ENCODE data around the gene ITPR1.
A peak's percentile ranks its signal among the peaks of the same experiment; 100 is the strongest.

Gene ITPR1

DNA sequence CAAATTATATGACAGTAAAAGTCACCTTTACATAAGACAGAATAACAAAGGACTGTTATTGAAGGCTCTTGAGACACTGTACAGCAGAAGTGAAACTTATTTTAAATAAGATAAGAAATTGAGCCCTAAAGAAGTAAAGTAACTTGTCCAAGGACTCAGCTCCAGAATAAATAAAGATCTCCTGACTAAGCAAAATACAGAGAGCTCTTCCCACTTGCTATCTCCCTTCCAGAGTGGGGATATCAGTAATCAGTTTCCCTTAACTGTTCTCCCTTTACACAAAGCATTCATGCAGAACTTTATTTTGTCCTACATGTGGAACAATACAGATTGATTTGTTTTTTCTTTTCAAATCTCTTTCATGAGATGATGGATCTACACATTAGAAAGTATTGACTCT, 356.6 kb downstream of the ITPR1 start:
- DNase-seq (ENCODE audit: low read depth, low spot score), result no peak

- DNase-seq (ENCODE audit: low read depth, low spot score), result peak; percentile 14
These were observed 357.2 kb downstream of the ITPR1 start for GRCh38 chr3:4850211-4850927.

- DNase-seq (ENCODE audit: low read depth, low spot score), result no peak
These were observed 357.7 kb downstream of the ITPR1 start for GRCh38 chr3:4850928-4851265.

- no peak for DNase-seq (ENCODE audit: low read depth, low spot score)
These were observed 359.9 kb downstream of the ITPR1 start for GRCh38 chr3:4852780-4853748.

DNA sequence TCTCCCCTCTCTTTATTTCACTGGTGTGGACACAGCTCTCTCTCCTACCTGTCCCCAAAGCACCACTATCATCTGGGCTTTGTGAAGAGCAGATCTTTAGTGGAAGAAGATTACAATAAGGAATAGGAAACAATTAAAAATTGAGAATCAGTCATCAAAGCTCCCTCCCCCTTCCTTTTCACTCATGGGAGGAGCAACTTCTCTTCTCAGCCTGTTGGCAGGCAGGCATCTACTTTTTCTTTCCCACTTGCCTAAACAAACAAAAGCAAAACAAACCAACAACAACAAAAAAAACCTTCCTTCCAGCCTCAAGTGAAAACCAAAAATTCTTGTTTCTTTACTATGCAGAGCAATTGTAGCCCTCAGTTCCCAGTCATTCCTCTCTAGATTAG, 360.6 kb downstream of the ITPR1 start:
- DNase-seq (ENCODE audit: low read depth, low spot score), result no peak

- no peak for DNase-seq (ENCODE audit: low read depth, low spot score)
These were observed 362.5 kb downstream of the ITPR1 start for GRCh38 chr3:4855676-4856075.

DNA sequence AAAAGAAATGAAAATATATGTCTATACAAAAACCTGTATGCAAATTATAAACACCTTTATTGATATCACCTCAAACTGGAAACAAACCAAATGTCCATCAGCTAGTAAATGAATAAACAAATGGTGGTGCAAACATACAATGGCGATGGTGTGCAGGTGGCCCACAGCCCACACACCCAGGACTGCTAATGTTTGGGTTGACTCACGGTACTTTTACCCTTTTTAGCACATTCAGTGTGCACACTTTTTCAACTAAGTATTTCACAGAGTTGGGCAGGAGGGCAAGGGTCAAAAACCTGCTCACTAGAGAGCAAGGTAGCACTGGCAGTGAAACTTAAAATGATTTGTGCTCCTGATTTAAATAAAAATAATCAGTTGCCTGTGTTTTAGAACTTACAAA, 363.0 kb downstream of the ITPR1 start:
- DNase-seq (ENCODE audit: low read depth, low spot score), result no peak

GRCh38 chr3:4856564-4856963, 363.4 kb downstream of the ITPR1 start:
- no peak for DNase-seq (ENCODE audit: low read depth, low spot score)

DNA sequence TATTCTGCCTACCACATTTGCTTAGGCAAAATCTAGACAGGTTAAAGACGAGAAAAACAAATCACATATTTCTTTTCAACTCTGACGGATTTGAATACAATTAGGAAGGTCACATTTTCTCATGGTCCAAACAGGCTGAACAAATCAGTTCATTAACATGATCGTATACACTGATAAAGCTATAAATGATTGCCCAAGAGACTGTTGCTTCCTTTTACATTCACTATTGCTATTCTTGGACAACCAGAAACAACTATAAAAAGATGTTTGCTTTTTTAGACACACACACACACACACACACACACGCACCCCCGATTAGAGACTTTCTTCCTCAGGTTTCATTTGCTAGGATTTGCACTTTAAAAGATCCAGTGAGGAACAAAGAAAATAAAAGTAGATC, 363.8 kb downstream of the ITPR1 start:
- DNase-seq (ENCODE audit: low read depth, low spot score), result no peak

DNA sequence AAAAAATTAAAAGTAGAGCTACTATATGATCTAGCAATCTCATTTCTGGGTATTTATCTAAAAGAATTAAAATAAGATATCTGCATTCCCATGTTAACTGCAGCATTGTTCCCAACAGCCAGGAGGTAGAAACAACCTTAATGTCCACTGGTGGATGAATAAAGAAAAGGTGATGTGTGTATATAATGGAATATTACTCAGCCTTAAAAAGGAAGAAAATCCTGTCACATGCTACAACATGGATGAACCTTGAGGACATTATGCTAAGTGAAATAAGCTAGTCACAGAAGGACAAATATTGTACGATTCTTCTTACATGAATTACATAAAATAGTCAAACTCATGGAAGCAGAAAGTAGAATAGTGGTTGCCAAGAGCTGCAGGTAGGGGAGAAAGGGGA, 366.6 kb downstream of the ITPR1 start:
- DNase-seq (ENCODE audit: low read depth, low spot score), result no peak

DNA sequence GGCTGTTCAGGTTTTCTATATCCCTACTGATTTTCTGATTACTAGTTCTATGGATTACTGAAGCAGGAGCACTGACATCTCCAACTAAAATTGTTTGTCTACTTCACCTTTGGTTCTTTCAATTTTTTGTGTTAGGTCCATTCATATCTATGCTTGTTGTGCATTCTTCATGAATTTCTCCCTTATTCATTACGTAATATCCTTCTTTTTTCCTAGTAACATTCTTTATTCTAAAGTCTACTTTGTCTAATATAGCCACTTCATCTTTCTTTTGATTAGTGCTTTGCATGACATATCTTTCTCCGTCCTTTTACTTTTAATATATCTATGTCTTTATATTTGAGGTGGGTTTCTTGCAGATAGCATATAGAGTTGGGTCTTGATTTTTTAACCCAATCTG, 369.8 kb downstream of the ITPR1 start:
- DNase-seq (ENCODE audit: low read depth, low spot score), result no peak

GRCh38 chr3:4864503-4864902, 371.4 kb downstream of the ITPR1 start:
- no peak for DNase-seq (ENCODE audit: low read depth, low spot score)

GRCh38 chr3:4865714-4866113, 372.6 kb downstream of the ITPR1 start:
- no peak for DNase-seq (ENCODE audit: low read depth, low spot score)

GRCh38 chr3:4866866-4867265, 373.7 kb downstream of the ITPR1 start:
- no peak for DNase-seq (ENCODE audit: low read depth, low spot score)

DNA sequence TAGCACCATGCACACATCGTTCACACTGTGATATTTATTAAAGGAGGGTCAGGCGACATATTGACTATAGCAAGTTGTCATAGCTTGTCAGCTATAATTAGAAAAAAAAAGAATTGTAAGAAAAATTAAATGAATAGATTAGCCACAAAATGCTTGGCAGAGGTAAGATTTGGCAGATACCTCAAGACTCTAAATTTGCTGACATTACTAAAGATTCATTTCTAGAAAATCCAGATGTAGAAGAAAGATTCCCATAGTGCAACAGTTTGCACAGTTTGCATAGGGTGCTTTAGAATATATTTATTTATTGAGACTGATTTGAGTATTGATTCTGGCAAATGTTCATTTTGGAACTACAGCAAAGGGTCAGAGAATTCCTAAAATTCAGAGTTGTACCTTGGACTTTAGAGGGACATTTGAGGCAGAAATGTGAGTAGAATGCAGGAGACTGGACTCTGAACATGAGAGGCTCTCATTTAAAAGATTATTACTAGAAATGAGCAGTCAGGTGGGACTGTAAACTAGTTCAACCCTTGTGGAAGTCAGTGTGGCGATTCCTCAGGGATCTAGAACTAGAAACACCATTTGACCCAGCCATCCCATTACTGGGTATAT, 384.1 kb downstream of the ITPR1 start:
- no peak for DNase-seq (ENCODE audit: low read depth, low spot score)

DNA sequence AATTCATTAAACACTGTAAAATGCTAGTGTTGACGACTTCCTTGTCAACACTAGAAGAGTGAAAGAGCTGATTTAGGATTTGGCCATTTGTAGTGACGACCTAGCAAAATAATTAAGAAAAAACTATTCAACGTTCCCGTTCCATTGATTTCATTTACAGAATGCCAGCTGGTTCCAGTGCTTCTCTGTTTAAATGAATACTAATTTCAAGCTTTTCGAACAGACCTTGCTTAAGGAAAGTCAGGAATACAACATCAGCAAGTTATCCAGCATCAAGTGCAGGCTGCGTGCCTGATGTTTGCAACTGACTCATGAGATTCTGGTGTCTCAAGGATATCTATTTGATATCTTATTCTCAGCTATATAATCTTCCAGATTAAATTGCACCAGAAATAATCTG, 387.7 kb downstream of the ITPR1 start:
- DNase-seq (ENCODE audit: low read depth, low spot score), result no peak

DNA sequence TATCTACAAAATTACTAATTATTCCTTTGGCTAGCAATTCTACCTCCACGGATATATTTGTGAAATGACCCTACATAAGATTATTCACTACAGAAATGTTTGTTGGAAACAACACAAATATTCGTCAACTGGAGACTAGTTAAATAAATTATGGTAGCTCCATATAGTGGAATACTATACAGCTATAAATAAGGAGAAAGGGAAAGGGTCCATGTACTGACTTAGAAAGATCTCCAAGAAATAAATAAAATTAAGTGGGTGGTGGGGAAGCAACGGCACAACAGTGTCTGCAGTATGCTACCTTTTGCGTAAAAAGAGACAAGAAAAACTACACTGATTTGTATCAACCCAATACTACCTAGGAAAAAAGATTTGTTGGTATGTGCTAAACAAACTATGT, 389.4 kb downstream of the ITPR1 start:
- no peak for DNase-seq (ENCODE audit: low read depth, low spot score)

DNA sequence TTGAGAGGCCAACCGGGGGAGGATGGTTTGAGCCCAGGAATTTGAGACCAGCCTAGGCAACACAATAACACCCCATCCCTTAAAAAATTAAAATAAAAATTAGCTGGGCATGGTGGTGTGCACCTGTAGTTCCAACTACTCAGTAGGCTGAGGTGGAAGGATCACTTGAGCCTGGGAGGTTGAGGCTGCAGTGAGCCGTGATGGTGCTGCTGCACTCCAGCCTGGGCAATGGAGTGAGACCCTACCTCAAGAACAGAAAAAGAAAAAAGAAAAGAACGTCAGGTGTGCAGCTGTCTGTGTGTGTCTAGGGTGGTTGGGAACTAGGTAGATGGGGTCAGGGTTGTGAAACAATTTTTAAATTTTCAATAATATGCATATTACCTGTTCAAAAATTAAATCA, 389.9 kb downstream of the ITPR1 start:
- no peak for DNase-seq (ENCODE audit: low read depth, low spot score)

- DNase-seq (ENCODE audit: low read depth, low spot score), result no peak
These were observed 391.7 kb downstream of the ITPR1 start for GRCh38 chr3:4884888-4885287.

DNA sequence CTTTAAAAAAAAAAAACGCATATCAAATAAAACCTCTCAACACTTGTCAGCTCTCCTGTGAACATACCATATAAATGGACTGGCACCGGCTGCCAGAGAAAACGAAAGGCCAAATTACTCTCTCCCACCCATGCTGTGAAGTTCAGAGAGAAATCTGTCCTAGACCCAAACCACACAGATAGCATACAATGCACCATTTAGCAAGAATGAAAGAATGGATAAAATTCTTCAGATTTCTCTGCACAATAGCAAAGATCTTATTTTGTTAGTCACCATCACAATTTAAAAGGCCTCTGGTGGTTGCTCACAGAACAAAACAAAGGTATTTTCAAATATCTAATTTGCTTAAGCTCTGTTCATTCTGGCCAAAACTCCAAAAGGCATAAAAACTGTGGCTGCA, 392.2 kb downstream of the ITPR1 start:
- no peak for DNase-seq (ENCODE audit: low read depth, low spot score)

DNA sequence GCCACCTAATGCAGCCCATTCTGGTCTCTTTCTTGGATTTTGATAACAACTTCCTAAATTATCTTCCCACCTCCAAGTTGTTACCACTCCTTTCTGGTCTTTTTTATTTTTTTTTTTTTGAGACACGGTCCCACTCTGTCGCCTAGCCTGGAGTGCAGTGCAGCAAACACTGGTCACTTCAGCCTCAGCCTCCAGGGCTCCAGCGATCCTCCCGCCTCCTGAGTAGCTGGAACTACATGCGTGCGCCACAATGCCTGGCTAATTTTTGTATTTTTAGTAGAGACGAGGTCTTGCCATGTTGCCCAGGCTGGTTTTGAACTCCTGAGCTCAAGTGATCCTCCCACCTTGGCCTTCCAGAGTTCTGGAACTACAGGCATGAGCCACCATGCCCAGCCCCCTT, 393.3 kb downstream of the ITPR1 start:
- DNase-seq (ENCODE audit: low read depth, low spot score), result no peak

DNA sequence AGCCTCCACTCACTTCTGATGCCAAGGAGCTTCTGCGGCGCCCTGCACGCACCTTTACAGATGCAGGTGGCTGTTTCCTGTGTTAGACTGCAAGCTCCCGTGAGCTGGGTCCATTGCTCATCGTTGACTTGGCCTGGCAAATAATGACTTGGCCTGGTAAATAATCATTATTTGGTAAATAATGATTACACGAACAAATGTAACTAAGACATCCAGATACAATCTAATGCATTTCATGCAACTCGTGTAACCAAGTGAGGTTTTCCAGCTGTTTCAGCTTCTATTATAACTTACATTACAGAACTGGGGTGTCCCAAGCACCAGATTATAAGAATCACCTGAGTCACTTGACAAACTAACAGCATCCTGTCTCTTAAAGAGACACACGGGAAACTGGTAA, 394.0 kb downstream of the ITPR1 start:
- no peak for DNase-seq (ENCODE audit: low read depth, low spot score)

All from activated naive CD8-positive, alpha-beta T cell treated with anti-CD3 and anti-CD28 coated beads, Interleukin-2, amount 50 U/mL, for 16 hours (primary cell).